HepG2 (cell line): ENCODE results near the gene UMPS. TPM values are rescaled to one million over a fixed set of nuclear protein-coding genes. Genes with fewer than 3 reads are reported as not detected.

ENCODE experiments used
- GABPB1 ChIP-seq: IDR thresholded peaks from 2 replicates; pipeline ENCODE4 v1.6.1; 2016; ENCODE audit warnings: mild to moderate bottlenecking, missing genetic modification reagents, moderate library complexity, missing compliant biosample characterization
- GATA4 ChIP-seq: sonication (generic); IDR thresholded peaks from 2 replicates; pipeline ENCODE4 v1.6.1; 2016; ENCODE audit warnings: antibody characterized with exemption, low read depth, borderline replicate concordance
- GATAD2A ChIP-seq: IDR thresholded peaks from 2 replicates; pipeline ENCODE4 v1.6.1; 2016
- HMG20B ChIP-seq: conservative IDR thresholded peaks from 2 replicates; pipeline ENCODE4 v1.6.1; 2016; ENCODE audit warnings: missing genetic modification reagents, missing compliant biosample characterization
- HNF4A ChIP-seq: sonication (generic); formaldehyde crosslinking; IDR thresholded peaks from 2 replicates; pipeline ENCODE4 v1.4.0; 2020; ENCODE audit warnings: missing genetic modification reagents
- IKZF4 ChIP-seq: sonication (generic); formaldehyde crosslinking; IDR thresholded peaks from 2 replicates; pipeline ENCODE4 v1.5.1; 2020; ENCODE audit warnings: borderline replicate concordance, mild to moderate bottlenecking, low read depth, missing genetic modification reagents; ENCODE audit errors: not compliant biosample characterization
- IRF2 ChIP-seq: IDR thresholded peaks from 2 replicates; pipeline ENCODE4 v1.6.1; 2018; ENCODE audit warnings: missing genetic modification reagents, missing compliant biosample characterization
- KDM6A ChIP-seq: IDR thresholded peaks from 2 replicates; pipeline ENCODE4 v1.6.1; 2016; ENCODE audit warnings: low read depth
- MTA1 ChIP-seq: sonication (generic); formaldehyde crosslinking; IDR thresholded peaks from 2 replicates; pipeline ENCODE4 v1.4.0; 2020; ENCODE audit warnings: missing genetic modification reagents, mild to moderate bottlenecking, borderline replicate concordance
- NR2F1 ChIP-seq, 2 experiments: fragments of 450-650 bp in 1 of 2; formaldehyde crosslinking in 1 of 2; IDR thresholded peaks; 2 replicates each; pipeline versions ENCODE4 v1.5.0 to v1.6.1; 2016 to 2020; ENCODE audit warnings: mild to moderate bottlenecking in 1 of 2, missing compliant biosample characterization in 1 of 2, missing genetic modification reagents in 1 of 2, moderate library complexity in 1 of 2
- RAD21 ChIP-seq: fragments of 450-650 bp; formaldehyde crosslinking; IDR thresholded peaks from 2 replicates; pipeline ENCODE4 v1.5.0; 2020; ENCODE audit warnings: mild to moderate bottlenecking
- RBM39 ChIP-seq: fragments of 200-400 bp; formaldehyde crosslinking; IDR thresholded peaks from one replicate; pipeline ENCODE4 v1.6.1; 2018; ENCODE audit warnings: antibody characterized with exemption, mild to moderate bottlenecking, low read depth, low read length; ENCODE audit not compliant: poor library complexity, severe bottlenecking
- SMAD3 ChIP-seq: sonication (generic); formaldehyde crosslinking; IDR thresholded peaks from 2 replicates; pipeline ENCODE4 v1.4.0; 2020; ENCODE audit warnings: missing genetic modification reagents
- ZMYM2 ChIP-seq: sonication (generic); formaldehyde crosslinking; IDR thresholded peaks from 2 replicates; pipeline ENCODE4 v1.8.0; 2022; ENCODE audit warnings: mild to moderate bottlenecking, missing genetic modification reagents
- ZNF12 ChIP-seq: sonication (generic); formaldehyde crosslinking; IDR thresholded peaks from 2 replicates; pipeline ENCODE4 v1.5.0; 2020; ENCODE audit warnings: missing genetic modification reagents
- ZNF703 ChIP-seq: sonication (generic); formaldehyde crosslinking; IDR thresholded peaks from 2 replicates; pipeline ENCODE4 v1.5.1; 2020; ENCODE audit warnings: missing genetic modification reagents, mild to moderate bottlenecking, moderate library complexity, borderline replicate concordance
- ZSCAN29 ChIP-seq: sonication (generic); formaldehyde crosslinking; conservative IDR thresholded peaks from 2 replicates; pipeline ENCODE4 v1.4.0; 2020; ENCODE audit warnings: mild to moderate bottlenecking, missing genetic modification reagents
- polyA plus RNA-seq, 8 experiments: library from polyadenylated mRNA; depleted of rRNA in 3 of 8; stranded (reverse) in 7 of 8; unstranded in 1 of 8; fragments of >200 nt; fragmentation: Illumina TruSeq in 4 of 8; extraction: Trizol in 4 of 8; gene quantifications; 2 replicates each; pipeline versions ENCODE4 v1.2.1 to v1.2.3, GENCODE V29; 2011 to 2016; ENCODE audit warnings: low read depth in 4 of 8, missing spikeins in 1 of 8, mixed read lengths in 1 of 8; ENCODE audit not compliant: insufficient read depth in 1 of 8
- total RNA-seq, 5 experiments: library from RNA; depleted of rRNA; stranded (reverse); fragments of >200 nt; fragmentation: Illumina TruSeq; extraction: Trizol; gene quantifications; 2 replicates each; pipeline ENCODE4 v1.2.3, GENCODE V29; 2016; ENCODE audit warnings: low read depth in 1 of 5
- TF ChIP-seq, protein P1 (sequence below): sonication (generic); formaldehyde crosslinking; IDR thresholded peaks from 2 replicates; pipeline ENCODE4 v1.4.0; 2020; ENCODE audit warnings: mild to moderate bottlenecking, missing genetic modification reagents, borderline replicate concordance
- TF ChIP-seq, protein P2 (sequence below): IDR thresholded peaks from 2 replicates; pipeline ENCODE4 v1.6.1; 2018; ENCODE audit warnings: missing genetic modification reagents
- TF ChIP-seq, protein P3 (sequence below): sonication (generic); formaldehyde crosslinking; IDR thresholded peaks from 2 replicates; pipeline ENCODE4 v1.4.0; 2020; ENCODE audit warnings: missing genetic modification reagents, mild to moderate bottlenecking, borderline replicate concordance
- TF ChIP-seq, protein P4 (sequence below): sonication (generic); formaldehyde crosslinking; IDR thresholded peaks from 2 replicates; pipeline ENCODE4 v1.9.0; 2021; ENCODE audit warnings: missing genetic modification reagents, mild to moderate bottlenecking, borderline replicate concordance

Gene UMPS
- total and polyA plus RNA-seq, 2 of the 13 experiments (the other 11 are each of a cell fraction or from before 2014, with no cell fraction given): 52.7 to 74.2 TPM

DNA sequence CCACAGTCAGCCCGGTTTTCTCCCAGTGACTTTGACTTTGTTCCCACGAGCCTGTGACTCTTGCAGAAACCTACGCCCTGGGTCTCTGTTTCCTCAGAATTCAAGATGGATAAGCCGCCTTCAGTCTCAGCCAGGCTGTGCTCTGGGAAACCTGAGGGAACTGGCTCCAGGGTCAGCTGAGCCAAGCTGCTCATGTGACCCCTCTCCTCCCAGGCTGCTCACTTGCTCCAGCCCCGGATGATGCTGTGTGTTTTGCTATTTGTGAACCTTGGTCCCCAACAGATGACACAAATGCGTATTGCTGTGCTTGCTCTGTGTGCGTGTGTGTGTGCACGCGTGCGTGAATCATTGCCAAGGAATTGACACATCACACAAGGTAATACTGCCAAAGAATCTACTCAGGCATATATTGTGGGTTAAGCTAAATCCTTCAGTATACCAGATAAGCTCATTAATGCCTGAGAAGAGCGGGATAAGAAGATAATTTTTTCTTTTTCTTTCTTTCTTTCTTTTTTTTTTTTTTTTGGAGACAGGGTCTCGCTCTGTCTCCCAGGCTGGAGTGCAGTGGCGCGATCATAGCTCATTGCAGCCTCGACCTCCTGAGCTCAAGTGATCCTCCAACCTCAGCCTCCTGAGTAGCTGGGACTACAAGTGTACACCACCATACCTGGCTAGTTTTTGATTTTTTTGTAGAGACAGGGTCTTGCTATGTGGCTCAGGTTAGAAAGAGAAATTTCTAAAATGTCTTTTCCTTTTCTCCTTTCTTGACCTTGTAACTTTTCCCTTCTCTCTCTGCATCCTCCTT is 29.2 kb upstream of the UMPS start (continued):
- TF ChIP-seq GATA4: peak; percentile 82; the same call in 1 of the 2 replicates
- TF ChIP-seq MTA1 (CRISPR knock-in tag): peak; percentile 69; the same call in 1 of the 2 replicates
- TF ChIP-seq NR2F1 (CRISPR knock-in tag; IDR thresholded peaks at IDR 0.05): peak; percentile 56 to 61; a peak in 2 of 4 replicates
- peak; percentile 67 for TF ChIP-seq GABPB1
- TF ChIP-seq RAD21 (CRISPR knock-in tag): peak; percentile 36; the same call in 1 of the 2 replicates
- peak; percentile 74 for TF ChIP-seq KDM6A (CRISPR knock-in tag)
- TF ChIP-seq, protein P1, sequence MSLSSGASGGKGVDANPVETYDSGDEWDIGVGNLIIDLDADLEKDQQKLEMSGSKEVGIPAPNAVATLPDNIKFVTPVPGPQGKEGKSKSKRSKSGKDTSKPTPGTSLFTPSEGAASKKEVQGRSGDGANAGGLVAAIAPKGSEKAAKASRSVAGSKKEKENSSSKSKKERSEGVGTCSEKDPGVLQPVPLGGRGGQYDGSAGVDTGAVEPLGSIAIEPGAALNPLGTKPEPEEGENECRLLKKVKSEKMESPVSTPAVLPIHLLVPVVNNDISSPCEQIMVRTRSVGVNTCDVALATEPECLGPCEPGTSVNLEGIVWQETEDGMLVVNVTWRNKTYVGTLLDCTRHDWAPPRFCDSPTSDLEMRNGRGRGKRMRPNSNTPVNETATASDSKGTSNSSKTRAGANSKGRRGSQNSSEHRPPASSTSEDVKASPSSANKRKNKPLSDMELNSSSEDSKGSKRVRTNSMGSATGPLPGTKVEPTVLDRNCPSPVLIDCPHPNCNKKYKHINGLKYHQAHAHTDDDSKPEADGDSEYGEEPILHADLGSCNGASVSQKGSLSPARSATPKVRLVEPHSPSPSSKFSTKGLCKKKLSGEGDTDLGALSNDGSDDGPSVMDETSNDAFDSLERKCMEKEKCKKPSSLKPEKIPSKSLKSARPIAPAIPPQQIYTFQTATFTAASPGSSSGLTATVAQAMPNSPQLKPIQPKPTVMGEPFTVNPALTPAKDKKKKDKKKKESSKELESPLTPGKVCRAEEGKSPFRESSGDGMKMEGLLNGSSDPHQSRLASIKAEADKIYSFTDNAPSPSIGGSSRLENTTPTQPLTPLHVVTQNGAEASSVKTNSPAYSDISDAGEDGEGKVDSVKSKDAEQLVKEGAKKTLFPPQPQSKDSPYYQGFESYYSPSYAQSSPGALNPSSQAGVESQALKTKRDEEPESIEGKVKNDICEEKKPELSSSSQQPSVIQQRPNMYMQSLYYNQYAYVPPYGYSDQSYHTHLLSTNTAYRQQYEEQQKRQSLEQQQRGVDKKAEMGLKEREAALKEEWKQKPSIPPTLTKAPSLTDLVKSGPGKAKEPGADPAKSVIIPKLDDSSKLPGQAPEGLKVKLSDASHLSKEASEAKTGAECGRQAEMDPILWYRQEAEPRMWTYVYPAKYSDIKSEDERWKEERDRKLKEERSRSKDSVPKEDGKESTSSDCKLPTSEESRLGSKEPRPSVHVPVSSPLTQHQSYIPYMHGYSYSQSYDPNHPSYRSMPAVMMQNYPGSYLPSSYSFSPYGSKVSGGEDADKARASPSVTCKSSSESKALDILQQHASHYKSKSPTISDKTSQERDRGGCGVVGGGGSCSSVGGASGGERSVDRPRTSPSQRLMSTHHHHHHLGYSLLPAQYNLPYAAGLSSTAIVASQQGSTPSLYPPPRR (CRISPR knock-in tag): peak; percentile 93
- TF ChIP-seq GATAD2A (CRISPR knock-in tag): peak; percentile 94
- TF ChIP-seq IKZF4 (CRISPR knock-in tag): peak; percentile 61
- TF ChIP-seq, protein P2, sequence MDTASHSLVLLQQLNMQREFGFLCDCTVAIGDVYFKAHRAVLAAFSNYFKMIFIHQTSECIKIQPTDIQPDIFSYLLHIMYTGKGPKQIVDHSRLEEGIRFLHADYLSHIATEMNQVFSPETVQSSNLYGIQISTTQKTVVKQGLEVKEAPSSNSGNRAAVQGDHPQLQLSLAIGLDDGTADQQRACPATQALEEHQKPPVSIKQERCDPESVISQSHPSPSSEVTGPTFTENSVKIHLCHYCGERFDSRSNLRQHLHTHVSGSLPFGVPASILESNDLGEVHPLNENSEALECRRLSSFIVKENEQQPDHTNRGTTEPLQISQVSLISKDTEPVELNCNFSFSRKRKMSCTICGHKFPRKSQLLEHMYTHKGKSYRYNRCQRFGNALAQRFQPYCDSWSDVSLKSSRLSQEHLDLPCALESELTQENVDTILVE (CRISPR knock-in tag): peak; percentile 62; the same call in 1 of the 2 replicates
- no peak for TF ChIP-seq ZNF703 (CRISPR knock-in tag)
- TF ChIP-seq, protein P3, sequence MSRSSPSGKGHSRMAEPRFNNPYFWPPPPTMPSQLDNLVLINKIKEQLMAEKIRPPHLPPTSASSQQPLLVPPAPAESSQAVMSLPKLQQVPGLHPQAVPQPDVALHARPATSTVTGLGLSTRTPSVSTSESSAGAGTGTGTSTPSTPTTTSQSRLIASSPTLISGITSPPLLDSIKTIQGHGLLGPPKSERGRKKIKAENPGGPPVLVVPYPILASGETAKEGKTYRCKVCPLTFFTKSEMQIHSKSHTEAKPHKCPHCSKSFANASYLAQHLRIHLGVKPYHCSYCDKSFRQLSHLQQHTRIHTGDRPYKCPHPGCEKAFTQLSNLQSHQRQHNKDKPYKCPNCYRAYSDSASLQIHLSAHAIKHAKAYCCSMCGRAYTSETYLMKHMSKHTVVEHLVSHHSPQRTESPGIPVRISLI (CRISPR knock-in tag): peak; percentile 67; the same call in 1 of the 2 replicates
- TF ChIP-seq SMAD3 (CRISPR knock-in tag): 0 out of 2 replicates have a peak, but pooled peaks have one; percentile 45
- TF ChIP-seq ZMYM2: peak; percentile 61; the same call in 1 of the 2 replicates
- peak; percentile 98 for TF ChIP-seq HNF4A (CRISPR knock-in tag)
- peak; percentile 91 for TF ChIP-seq ZSCAN29 (CRISPR knock-in tag)
- TF ChIP-seq HMG20B (CRISPR knock-in tag): peak; percentile 43; the same call in 1 of the 2 replicates
- TF ChIP-seq IRF2 (CRISPR knock-in tag): peak; percentile 98
- TF ChIP-seq, protein P4, sequence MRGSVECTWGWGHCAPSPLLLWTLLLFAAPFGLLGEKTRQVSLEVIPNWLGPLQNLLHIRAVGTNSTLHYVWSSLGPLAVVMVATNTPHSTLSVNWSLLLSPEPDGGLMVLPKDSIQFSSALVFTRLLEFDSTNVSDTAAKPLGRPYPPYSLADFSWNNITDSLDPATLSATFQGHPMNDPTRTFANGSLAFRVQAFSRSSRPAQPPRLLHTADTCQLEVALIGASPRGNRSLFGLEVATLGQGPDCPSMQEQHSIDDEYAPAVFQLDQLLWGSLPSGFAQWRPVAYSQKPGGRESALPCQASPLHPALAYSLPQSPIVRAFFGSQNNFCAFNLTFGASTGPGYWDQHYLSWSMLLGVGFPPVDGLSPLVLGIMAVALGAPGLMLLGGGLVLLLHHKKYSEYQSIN (CRISPR knock-in tag): no peak
- TF ChIP-seq RBM39: no peak
- TF ChIP-seq ZNF12 (CRISPR knock-in tag): peak; percentile 89
